Loucy (cell line): Measurements from ENCODE around the gene ACSL5.

ENCODE experiments used
- EZH2phosphoT487 ChIP-seq: fragments of 200-600 bp; IDR thresholded peaks from 2 replicates; pipeline ENCODE4 v1.6.1; 2018; ENCODE audit warnings: antibody characterized with exemption, mild to moderate bottlenecking, moderate library complexity, borderline replicate concordance
- TF ChIP-seq, protein P1 (sequence below): fragments of 200-600 bp; sonication (generic); conservative IDR thresholded peaks from 2 replicates; pipeline ENCODE4 v1.5.1; 2014; ENCODE audit warnings: mild to moderate bottlenecking, antibody characterized with exemption, low read length

- TF ChIP-seq, protein P1, sequence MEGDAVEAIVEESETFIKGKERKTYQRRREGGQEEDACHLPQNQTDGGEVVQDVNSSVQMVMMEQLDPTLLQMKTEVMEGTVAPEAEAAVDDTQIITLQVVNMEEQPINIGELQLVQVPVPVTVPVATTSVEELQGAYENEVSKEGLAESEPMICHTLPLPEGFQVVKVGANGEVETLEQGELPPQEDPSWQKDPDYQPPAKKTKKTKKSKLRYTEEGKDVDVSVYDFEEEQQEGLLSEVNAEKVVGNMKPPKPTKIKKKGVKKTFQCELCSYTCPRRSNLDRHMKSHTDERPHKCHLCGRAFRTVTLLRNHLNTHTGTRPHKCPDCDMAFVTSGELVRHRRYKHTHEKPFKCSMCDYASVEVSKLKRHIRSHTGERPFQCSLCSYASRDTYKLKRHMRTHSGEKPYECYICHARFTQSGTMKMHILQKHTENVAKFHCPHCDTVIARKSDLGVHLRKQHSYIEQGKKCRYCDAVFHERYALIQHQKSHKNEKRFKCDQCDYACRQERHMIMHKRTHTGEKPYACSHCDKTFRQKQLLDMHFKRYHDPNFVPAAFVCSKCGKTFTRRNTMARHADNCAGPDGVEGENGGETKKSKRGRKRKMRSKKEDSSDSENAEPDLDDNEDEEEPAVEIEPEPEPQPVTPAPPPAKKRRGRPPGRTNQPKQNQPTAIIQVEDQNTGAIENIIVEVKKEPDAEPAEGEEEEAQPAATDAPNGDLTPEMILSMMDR: no peak
- TF ChIP-seq EZH2phosphoT487: no peak
Measured at GRCh38 chr10:112374724-112375541, 1.0 kb downstream of the ACSL5 start.
